A549 (cell line): ENCODE data around the gene E4F1.

Experiments
- CHD4 ChIP-seq: fragments of 200-600 bp; sonication (generic); IDR thresholded peaks from 2 replicates; pipeline ENCODE4 v1.6.1; 2016; ENCODE audit warnings: antibody characterized with exemption, mild to moderate bottlenecking, borderline replicate concordance
- CTCF ChIP-seq: fragments of >200 bp; sonication (Bioruptor Twin); formaldehyde crosslinking; IDR thresholded peaks from 3 replicates; pipeline ENCODE4 v1.5.1; 2016
- HDAC2 ChIP-seq: fragments of 200-600 bp; sonication (generic); IDR thresholded peaks from 2 replicates; pipeline ENCODE4 v1.6.1; 2016
- PBX3 ChIP-seq: IDR thresholded peaks from 2 replicates; pipeline ENCODE4 v1.6.1; 2012
- TF ChIP-seq, protein P1 (sequence below): IDR thresholded peaks from 2 replicates; pipeline ENCODE4 v1.6.1; 2012

DNA sequence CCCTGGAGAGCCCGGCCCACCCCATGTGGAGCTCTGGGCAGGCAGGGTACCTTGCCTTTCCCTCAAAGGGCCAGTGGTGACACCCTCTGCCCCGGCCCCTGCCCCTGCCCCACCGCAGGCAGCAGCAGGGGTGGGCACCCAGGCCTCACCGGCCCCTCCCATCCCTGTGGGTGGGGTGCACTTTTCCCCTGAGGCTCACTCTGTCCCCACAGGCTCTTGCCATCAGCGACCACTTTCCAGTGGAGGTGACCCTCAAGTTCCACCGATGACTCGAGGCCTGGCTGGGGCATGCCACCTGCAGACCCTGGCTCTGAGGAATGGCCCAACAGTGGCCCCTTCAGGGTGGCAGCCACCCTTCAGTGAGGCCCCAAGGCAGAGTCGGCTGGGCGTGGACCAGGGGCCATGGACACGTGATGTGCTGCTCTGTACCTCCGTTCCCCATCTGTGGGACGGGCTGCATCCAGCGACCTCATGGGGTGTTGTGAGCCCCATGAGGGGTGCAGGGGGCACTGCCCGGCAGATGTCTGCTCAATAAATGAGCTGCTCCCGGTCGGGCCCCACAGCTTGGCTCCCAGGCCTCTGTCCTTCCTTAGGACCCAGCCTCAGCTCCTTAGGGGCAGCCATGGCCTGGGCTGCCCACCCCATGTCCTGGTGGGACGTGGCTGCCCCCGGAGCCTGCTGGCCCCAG lies 14.9 kb downstream of the E4F1 start:
- TF ChIP-seq, protein P1, sequence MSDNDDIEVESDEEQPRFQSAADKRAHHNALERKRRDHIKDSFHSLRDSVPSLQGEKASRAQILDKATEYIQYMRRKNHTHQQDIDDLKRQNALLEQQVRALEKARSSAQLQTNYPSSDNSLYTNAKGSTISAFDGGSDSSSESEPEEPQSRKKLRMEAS = no peak
- no peak for TF ChIP-seq CTCF
- TF ChIP-seq PBX3 = no peak
- no peak for TF ChIP-seq HDAC2
- no peak for TF ChIP-seq CHD4
